ENCODE results near the gene NKPD1.

NKPD1 gene

DNA sequence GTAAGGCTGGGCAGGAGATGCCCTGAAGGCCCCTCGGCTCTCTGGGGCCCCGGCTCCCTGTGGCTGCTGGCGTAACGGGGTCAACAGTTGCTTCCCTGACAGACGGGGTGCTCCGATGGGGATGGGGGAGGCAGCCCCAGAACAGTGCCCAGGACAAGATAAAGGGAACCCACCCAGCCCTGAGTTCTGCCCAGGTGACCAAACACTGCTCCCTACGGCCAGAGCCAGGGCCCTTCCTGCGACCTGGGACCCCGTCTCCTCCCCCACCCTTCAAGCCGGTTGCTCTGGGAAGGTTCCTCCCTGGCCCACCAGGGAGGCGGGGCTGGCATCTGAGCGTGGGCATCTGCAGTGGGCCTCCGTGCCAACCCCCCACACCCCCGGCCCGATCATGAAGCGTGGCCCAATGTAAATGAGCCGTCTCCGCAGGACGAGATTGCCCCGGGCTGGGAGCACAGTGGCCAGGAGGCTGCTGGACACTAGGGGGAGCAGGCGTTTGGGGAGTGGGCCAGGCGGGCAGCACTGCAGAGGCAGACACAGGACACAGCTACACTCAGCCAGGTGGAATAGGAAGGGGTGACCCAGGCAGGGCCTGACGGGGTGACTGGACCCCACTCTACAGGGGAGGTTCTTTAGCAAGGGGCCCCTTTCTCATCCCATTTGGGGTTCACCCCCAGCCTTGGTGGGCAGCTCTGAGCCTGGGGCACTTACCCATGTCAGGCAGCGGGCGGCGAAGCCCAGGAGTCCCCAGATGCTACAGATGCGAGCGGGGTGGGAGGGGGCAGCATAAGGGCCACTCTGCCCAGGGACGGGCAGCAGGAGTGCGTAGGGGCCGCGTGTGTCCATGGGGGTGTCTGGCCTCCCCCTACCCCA is 1.2 kb upstream of the NKPD1 start:
- DNase-seq: no peak
- Histone ChIP-seq H3K4me3 (ENCODE audit: control insufficient read depth in 1 of 7, extremely low read depth in 1 of 7, insufficient read depth in 4 of 7, low read depth in 2 of 7, low read length in 6 of 7) (no peak overlapping the region), H3K4me1 (ENCODE audit: control extremely low read depth in 1 of 4, control insufficient read depth in 4 of 4, insufficient read depth in 4 of 4, low read length in 3 of 4) (peaks cover 0 to 34% (median 31%) of the 10 kb centered on the region in 4 experiments), H3K27me3 (replicated peaks in 2 of 5; ENCODE audit: control insufficient read depth in 4 of 5, insufficient read depth in 5 of 5, low read length in 4 of 5) (peaks cover 0 to 17% (median 0%) of the 10 kb centered on the region in 5 experiments), H3K9me3 (ENCODE audit: control extremely low read depth in 1 of 5, control insufficient read depth in 4 of 5, insufficient read depth in 2 of 5, low read depth in 1 of 5, low read length in 4 of 5) (no peaks in the 10 kb centered on the region), H3K27ac (ENCODE audit: insufficient read depth in 1 of 2, low read depth in 1 of 2, low read length in 2 of 2, poor library complexity in 1 of 2, severe bottlenecking in 2 of 2) (no peak overlapping the region), H3K36me3 (ENCODE audit: control insufficient read depth in 4 of 4, insufficient read depth in 4 of 4, low read length in 3 of 4) (no peaks in the 10 kb centered on the region)
- CTCF ChIA-PET: interaction anchor here (1.1 to 1.4 kb wide), 2 partner anchors 15 to 16 kb away, joined by 3 read pairs; partner anchors contain the start of genes BLOC1S3 and TRAPPC6A
- POLR2A ChIA-PET: interaction anchor here (1.0 kb wide), 1 partner anchor 15 kb away, joined by 3 read pairs; no protein-coding TSS in a partner anchor
- WGBS (ENCODE audit: insufficient coverage): 84% methylated on average over 20 of the region's 32 CpGs

DNA sequence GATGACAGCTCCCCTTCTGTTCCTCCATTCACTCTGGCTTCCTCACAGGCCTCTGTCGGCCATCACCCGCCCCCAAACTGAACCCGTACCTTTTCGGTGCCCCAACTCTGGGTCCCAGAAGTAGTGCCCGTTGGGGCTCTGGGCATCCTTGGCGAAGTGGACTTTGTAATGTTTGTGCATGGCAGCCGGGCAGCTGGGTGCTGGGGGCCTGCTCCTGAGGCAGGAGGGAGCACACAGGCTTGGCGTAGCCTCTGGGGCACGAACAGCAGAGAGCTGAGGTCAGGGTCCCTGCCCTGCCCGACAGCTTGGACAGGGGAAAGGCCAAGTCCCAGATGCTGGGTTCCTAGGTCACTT is 834 bp downstream of the NKPD1 start:
- Histone ChIP-seq H3K27me3 (replicated peaks in 2 of 5; ENCODE audit: control insufficient read depth in 4 of 5, insufficient read depth in 5 of 5, low read length in 4 of 5) (peaks cover 0 to 22% (median 0%) of the 10 kb centered on the region in 5 experiments), H3K27ac (ENCODE audit: insufficient read depth in 1 of 2, low read depth in 1 of 2, low read length in 2 of 2, poor library complexity in 1 of 2, severe bottlenecking in 2 of 2) (no peak overlapping the region), H3K9me3 (ENCODE audit: control extremely low read depth in 1 of 5, control insufficient read depth in 4 of 5, insufficient read depth in 2 of 5, low read depth in 1 of 5, low read length in 4 of 5) (no peaks in the 10 kb centered on the region), H3K4me1 (ENCODE audit: control extremely low read depth in 1 of 4, control insufficient read depth in 4 of 4, insufficient read depth in 4 of 4, low read length in 3 of 4) (peaks cover 0 to 23% (median 20%) of the 10 kb centered on the region in 4 experiments), H3K4me3 (ENCODE audit: control insufficient read depth in 1 of 7, extremely low read depth in 1 of 7, insufficient read depth in 4 of 7, low read depth in 2 of 7, low read length in 6 of 7) (no peak overlapping the region), H3K36me3 (ENCODE audit: control insufficient read depth in 4 of 4, insufficient read depth in 4 of 4, low read length in 3 of 4) (no peaks in the 10 kb centered on the region)
- 85% methylated on average over 6 of the region's 10 CpGs for WGBS (ENCODE audit: insufficient coverage)
- CTCF ChIA-PET: interaction anchor here (0.6 to 1.2 kb wide), 3 partner anchors 13 to 44 kb away, joined by 3 to 4 read pairs (median 3); no protein-coding TSS in a partner anchor
- POLR2A ChIA-PET: no interaction called here
- DNase-seq: no peak

DNA sequence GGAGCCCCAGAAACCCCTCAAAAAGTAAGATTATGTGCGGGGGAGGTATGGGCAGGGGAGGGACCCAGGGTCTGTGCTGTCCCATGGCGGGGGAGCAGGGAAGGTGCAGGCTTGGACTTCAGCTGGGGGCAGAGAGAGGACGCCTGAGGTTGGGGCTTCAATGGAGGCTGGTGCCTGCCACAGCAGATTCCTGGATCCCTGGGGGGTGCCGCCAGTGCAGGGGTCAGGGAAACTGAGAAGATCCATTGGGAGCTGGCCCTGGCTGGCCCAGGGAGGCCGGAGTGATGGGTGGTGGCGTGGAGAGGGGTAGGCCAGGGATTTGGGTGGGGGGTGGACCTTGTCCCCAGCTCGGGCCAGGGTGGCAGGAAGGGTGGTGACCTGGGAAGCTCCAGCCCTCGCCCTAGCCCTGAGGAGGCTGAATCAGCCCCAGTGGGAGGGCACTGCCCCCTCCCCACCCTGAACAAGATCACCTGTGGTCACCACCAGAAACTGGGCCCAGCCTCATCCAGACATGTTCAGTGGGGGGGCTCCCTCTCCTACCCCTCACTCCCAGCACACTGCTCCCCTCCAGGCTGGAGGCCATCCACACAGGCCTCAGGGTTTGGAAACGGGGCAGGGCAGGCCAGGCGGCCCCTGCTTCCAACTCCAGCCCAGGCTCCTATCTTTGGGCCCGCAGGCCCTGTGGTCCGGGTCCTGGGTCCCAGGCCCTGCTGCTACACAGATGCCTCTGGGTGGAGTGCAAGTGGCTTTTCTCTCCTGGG is 1.4 kb downstream of the NKPD1 start:
- WGBS (ENCODE audit: insufficient coverage): 95% methylated on average over 11 of the region's 12 CpGs
- no peaks in the 10 kb centered on the region for H3K9me3 ChIP-seq (ENCODE audit: control extremely low read depth in 1 of 5, control insufficient read depth in 4 of 5, insufficient read depth in 2 of 5, low read depth in 1 of 5, low read length in 4 of 5)
- CTCF ChIA-PET: interaction anchor here (0.6 to 1.8 kb wide), 5 partner anchors 10 to 44 kb away, joined by 3 to 7 read pairs (median 3); no protein-coding TSS in a partner anchor
- H3K36me3 ChIP-seq (ENCODE audit: control insufficient read depth in 4 of 4, insufficient read depth in 4 of 4, low read length in 3 of 4): no peaks in the 10 kb centered on the region
- H3K4me1 ChIP-seq (ENCODE audit: control extremely low read depth in 1 of 4, control insufficient read depth in 4 of 4, insufficient read depth in 4 of 4, low read length in 3 of 4): peaks cover 0 to 17% (median 14%) of the 10 kb centered on the region in 4 experiments
- no peak overlapping the region for H3K27ac ChIP-seq (ENCODE audit: insufficient read depth in 1 of 2, low read depth in 1 of 2, low read length in 2 of 2, poor library complexity in 1 of 2, severe bottlenecking in 2 of 2)
- no peak overlapping the region for H3K4me3 ChIP-seq (ENCODE audit: control insufficient read depth in 1 of 7, extremely low read depth in 1 of 7, insufficient read depth in 4 of 7, low read depth in 2 of 7, low read length in 6 of 7)
- POLR2A ChIA-PET: no interaction called here
- H3K27me3 ChIP-seq (replicated peaks in 2 of 5; ENCODE audit: control insufficient read depth in 4 of 5, insufficient read depth in 5 of 5, low read length in 4 of 5): peaks cover 0 to 24% (median 0%) of the 10 kb centered on the region in 5 experiments
- DNase-seq: no peak

DNA sequence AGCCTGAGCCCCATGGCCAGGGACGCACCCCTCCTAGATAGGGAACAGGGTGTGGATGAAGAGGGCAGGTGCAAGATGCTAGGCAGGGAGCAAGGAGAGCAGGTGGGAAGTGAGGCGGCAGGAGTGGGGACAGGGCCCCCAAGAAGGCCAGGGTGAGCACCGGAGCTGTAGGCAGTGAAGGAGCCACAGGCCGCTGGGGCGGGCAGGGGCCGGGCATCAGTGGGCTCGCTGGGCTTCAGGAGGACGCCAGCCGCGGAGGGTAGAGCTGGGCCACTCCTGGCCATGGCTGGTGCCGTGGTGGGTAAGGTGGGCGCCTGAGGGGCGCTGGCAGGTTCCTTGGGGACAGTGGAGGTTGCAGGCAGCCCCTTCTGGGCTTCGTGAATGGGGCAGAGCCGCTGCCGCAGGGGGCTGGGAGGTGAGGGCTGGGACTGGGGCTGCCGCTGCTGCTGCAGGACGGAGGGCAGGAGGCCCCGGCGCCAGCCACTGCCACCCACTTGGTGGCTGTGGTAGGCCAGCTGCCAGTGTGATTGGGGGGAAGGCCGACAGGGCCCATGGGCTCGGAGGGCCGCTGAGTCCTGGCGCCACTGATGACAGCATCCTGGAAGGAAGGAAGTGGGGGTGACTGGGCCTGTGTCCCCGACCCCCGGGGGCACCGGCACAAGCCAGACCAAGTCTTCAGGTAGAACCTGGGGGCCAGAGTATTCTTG is 2.1 kb downstream of the NKPD1 start:
- whole genome bisulfite sequencing (ENCODE audit: insufficient coverage): 49% methylated on average over 26 of the region's 27 CpGs
- H3K9me3 ChIP-seq (ENCODE audit: control extremely low read depth in 1 of 5, control insufficient read depth in 4 of 5, insufficient read depth in 2 of 5, low read depth in 1 of 5, low read length in 4 of 5): no peaks in the 10 kb centered on the region
- H3K27ac ChIP-seq (ENCODE audit: insufficient read depth in 1 of 2, low read depth in 1 of 2, low read length in 2 of 2, poor library complexity in 1 of 2, severe bottlenecking in 2 of 2): no peak overlapping the region
- peak in 2 of 3 donors; percentile 17 to 37 for DNase-seq
- POLR2A ChIA-PET: no interaction called here
- CTCF ChIA-PET: interaction anchor here (0.8 to 1.8 kb wide), 3 partner anchors 9 to 33 kb away, joined by 3 to 7 read pairs (median 3); no protein-coding TSS in a partner anchor
- peaks cover 0 to 13% (median 11%) of the 10 kb centered on the region in 4 experiments for H3K4me1 ChIP-seq (ENCODE audit: control extremely low read depth in 1 of 4, control insufficient read depth in 4 of 4, insufficient read depth in 4 of 4, low read length in 3 of 4)
- H3K27me3 ChIP-seq (replicated peaks in 2 of 5; ENCODE audit: control insufficient read depth in 4 of 5, insufficient read depth in 5 of 5, low read length in 4 of 5): peaks cover 0 to 31% (median 3%) of the 10 kb centered on the region in 5 experiments
- no peak overlapping the region for H3K4me3 ChIP-seq (ENCODE audit: control insufficient read depth in 1 of 7, extremely low read depth in 1 of 7, insufficient read depth in 4 of 7, low read depth in 2 of 7, low read length in 6 of 7)
- H3K36me3 ChIP-seq (ENCODE audit: control insufficient read depth in 4 of 4, insufficient read depth in 4 of 4, low read length in 3 of 4): no peaks in the 10 kb centered on the region

DNA sequence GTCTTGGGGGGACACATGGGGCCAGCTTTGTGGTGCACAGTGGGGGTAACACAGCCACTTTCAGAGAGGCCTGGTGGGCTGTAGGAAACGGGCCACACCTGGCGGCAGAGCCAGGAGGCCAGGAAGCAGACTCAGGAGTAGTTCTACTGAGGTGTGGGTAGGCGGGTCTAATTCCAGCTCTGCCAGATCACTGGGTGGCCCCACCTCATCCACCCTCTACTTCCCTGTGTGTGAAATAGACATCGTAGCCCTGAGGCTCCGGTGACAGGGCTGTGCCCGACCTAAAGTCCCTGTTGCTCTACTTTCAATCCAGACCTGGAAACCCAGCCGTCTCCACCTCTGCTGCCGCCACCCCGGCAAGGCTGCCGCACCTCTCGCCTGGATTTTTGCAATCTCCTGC is 4.0 kb downstream of the NKPD1 start:
- Histone ChIP-seq H3K9me3 (ENCODE audit: control extremely low read depth in 1 of 5, control insufficient read depth in 4 of 5, insufficient read depth in 2 of 5, low read depth in 1 of 5, low read length in 4 of 5) (no peaks in the 10 kb centered on the region), H3K36me3 (ENCODE audit: control insufficient read depth in 4 of 4, insufficient read depth in 4 of 4, low read length in 3 of 4) (no peaks in the 10 kb centered on the region), H3K4me1 (ENCODE audit: control extremely low read depth in 1 of 4, control insufficient read depth in 4 of 4, insufficient read depth in 4 of 4, low read length in 3 of 4) (peaks cover 0 to 31% (median 28%) of the 10 kb centered on the region in 4 experiments), H3K4me3 (ENCODE audit: control insufficient read depth in 1 of 7, extremely low read depth in 1 of 7, insufficient read depth in 4 of 7, low read depth in 2 of 7, low read length in 6 of 7) (no peak overlapping the region), H3K27ac (ENCODE audit: insufficient read depth in 1 of 2, low read depth in 1 of 2, low read length in 2 of 2, poor library complexity in 1 of 2, severe bottlenecking in 2 of 2) (no peak overlapping the region), H3K27me3 (replicated peaks in 2 of 5; ENCODE audit: control insufficient read depth in 4 of 5, insufficient read depth in 5 of 5, low read length in 4 of 5) (peaks cover 0 to 50% (median 6%) of the 10 kb centered on the region in 5 experiments)
- ChIA-PET POLR2A (no interaction called here), CTCF (interaction anchor here (1.0 kb wide), 1 partner anchor 25 kb away, joined by 5 read pairs; no protein-coding TSS in a partner anchor)
- WGBS (ENCODE audit: insufficient coverage): 95% methylated on average over 9 of the region's 11 CpGs
- no peak for DNase-seq

DNA sequence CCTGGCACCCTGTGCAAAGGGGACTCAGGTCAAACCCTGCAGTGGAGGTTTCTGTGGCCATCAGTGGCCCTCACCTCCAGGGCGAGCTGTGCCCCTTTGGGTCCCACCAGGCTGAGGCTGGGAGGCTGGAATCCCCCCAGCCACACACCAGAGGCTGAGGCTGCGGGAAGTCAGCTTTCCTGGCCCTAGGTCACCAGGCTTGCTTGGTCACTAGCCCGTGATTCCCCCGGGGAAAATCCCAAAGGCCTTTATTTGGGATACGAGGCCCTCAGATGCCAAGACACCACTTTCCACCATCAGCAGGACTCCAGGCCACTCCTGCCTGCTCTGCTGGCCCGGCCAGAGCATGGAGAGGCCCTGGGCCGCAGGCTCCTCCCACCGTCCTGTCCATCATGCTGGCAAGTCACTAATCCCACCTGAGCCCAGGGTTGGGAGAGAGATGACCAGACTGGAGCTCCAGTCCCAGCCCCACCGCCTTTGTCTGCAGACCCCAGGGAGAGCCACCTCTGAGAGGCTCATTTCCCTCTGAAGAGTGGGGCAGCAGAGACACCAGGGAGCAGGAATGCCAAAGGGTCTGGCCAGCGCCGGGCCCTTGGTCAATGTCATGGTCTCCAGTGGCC is 4.7 kb downstream of the NKPD1 start:
- H3K27ac ChIP-seq (ENCODE audit: insufficient read depth in 1 of 2, low read depth in 1 of 2, low read length in 2 of 2, poor library complexity in 1 of 2, severe bottlenecking in 2 of 2): no peak overlapping the region
- ChIA-PET CTCF (interaction anchor here (1.0 kb wide), 2 partner anchors 25 to 26 kb away, joined by 3 to 5 read pairs; no protein-coding TSS in a partner anchor), POLR2A (no interaction called here)
- H3K36me3 ChIP-seq (ENCODE audit: control insufficient read depth in 4 of 4, insufficient read depth in 4 of 4, low read length in 3 of 4): no peaks in the 10 kb centered on the region
- DNase-seq: no peak
- peaks cover 0 to 33% (median 30%) of the 10 kb centered on the region in 4 experiments for H3K4me1 ChIP-seq (ENCODE audit: control extremely low read depth in 1 of 4, control insufficient read depth in 4 of 4, insufficient read depth in 4 of 4, low read length in 3 of 4)
- WGBS (ENCODE audit: insufficient coverage): 96% methylated on average over 11 of the region's 11 CpGs
- H3K9me3 ChIP-seq (ENCODE audit: control extremely low read depth in 1 of 5, control insufficient read depth in 4 of 5, insufficient read depth in 2 of 5, low read depth in 1 of 5, low read length in 4 of 5): no peaks in the 10 kb centered on the region
- H3K4me3 ChIP-seq (ENCODE audit: control insufficient read depth in 1 of 7, extremely low read depth in 1 of 7, insufficient read depth in 4 of 7, low read depth in 2 of 7, low read length in 6 of 7): no peak overlapping the region
- peaks cover 0 to 57% (median 8%) of the 10 kb centered on the region in 5 experiments for H3K27me3 ChIP-seq (replicated peaks in 2 of 5; ENCODE audit: control insufficient read depth in 4 of 5, insufficient read depth in 5 of 5, low read length in 4 of 5)
